ENCODE measurements around the gene PNPLA5.

DNA sequence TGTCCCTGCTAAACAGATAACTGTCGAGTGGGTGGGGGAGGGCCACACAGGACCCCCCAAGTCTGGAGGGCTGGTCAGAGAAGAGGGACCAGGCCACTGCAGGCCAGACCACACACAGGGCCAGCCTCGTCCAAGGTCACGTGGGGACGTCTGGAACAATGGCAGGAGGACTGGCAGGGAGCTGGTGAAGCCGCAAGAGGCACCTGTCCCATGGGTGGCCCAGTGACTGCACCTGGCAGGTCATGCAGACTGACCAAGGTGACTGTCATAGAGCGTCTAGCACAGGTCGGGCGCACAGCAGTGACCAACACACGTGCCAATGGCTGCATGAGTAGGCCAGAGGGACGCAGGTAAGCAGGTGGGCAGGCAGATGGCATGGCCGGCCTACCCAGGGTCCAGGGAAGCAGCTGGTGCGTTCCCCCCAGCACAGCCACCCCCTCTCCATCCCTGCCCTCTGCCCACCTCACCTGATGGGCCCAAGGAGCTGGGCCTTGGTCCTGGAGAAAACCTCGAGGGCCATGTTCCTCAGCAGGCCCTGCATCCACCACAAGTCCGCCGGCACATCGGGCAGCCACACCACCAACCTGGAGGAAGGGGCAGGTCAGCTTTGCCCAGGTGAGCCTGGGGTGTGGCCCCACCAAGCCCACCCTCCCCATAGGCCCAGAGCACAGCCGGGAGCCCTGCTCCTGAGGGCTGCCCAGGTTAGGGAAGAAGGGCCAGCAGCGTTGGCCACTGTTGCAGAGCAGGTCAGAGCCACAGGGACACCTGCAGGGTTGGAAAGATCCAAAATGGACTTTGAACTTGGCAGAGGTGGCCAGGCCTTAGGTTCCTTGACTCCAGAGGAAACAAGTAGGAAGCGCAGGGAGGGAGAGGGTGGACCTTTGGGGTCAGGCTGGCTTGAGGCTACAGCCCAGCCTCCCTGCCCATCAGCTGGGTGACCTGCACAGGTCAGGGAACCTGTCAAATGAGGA, 10.4 kb downstream of the PNPLA5 start:
- TF ChIP-seq, protein P1, sequence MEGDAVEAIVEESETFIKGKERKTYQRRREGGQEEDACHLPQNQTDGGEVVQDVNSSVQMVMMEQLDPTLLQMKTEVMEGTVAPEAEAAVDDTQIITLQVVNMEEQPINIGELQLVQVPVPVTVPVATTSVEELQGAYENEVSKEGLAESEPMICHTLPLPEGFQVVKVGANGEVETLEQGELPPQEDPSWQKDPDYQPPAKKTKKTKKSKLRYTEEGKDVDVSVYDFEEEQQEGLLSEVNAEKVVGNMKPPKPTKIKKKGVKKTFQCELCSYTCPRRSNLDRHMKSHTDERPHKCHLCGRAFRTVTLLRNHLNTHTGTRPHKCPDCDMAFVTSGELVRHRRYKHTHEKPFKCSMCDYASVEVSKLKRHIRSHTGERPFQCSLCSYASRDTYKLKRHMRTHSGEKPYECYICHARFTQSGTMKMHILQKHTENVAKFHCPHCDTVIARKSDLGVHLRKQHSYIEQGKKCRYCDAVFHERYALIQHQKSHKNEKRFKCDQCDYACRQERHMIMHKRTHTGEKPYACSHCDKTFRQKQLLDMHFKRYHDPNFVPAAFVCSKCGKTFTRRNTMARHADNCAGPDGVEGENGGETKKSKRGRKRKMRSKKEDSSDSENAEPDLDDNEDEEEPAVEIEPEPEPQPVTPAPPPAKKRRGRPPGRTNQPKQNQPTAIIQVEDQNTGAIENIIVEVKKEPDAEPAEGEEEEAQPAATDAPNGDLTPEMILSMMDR (IDR thresholded peaks at IDR 0.05; ENCODE audit: insufficient read depth, low read length, poor library complexity, severe bottlenecking), result no peak
- no peak for TF ChIP-seq EZH2phosphoT487 (conservative IDR thresholded peaks at IDR 0.05; ENCODE audit: low read length)
